SK-MEL-5 (cell line): ENCODE results near the gene SEMA6B. TPM values are rescaled to one million over a fixed set of nuclear protein-coding genes. Genes with fewer than 3 reads are reported as not detected.
"Not testable (repeated sequence)": the region's sequence is repeated elsewhere in the genome, so short reads cannot be mapped to it uniquely, and the experiment has no call there.

ENCODE experiments used
- DNase-seq: peaks from one replicate; pipeline ENCODE4 v3.0.0-alpha.2; 2016; ENCODE audit warnings: low read depth, low spot score
- in situ Hi-C: cut with HindIII; loops from 2 replicates; pipeline ENCODE4 v1.10.0; 2016; ENCODE audit warnings: low sequenced_read_pairs, high pct_unique_total_duplicates, low pct_unique_long_range_greater_than_20kb
- polyA plus RNA-seq, 2 experiments: library from polyadenylated mRNA; depleted of rRNA; stranded (reverse); fragments of >200 nt; gene quantifications; 2 replicates each; pipeline ENCODE4 v1.2.3, GENCODE V29; 2015
- total RNA-seq: library from RNA; depleted of rRNA; stranded (reverse); fragments of >200 nt; shearing (Covaris generic); gene quantifications from 2 replicates; pipeline ENCODE4 v1.2.3, GENCODE V29; 2014; rRNA removed

Gene SEMA6B, protein sequence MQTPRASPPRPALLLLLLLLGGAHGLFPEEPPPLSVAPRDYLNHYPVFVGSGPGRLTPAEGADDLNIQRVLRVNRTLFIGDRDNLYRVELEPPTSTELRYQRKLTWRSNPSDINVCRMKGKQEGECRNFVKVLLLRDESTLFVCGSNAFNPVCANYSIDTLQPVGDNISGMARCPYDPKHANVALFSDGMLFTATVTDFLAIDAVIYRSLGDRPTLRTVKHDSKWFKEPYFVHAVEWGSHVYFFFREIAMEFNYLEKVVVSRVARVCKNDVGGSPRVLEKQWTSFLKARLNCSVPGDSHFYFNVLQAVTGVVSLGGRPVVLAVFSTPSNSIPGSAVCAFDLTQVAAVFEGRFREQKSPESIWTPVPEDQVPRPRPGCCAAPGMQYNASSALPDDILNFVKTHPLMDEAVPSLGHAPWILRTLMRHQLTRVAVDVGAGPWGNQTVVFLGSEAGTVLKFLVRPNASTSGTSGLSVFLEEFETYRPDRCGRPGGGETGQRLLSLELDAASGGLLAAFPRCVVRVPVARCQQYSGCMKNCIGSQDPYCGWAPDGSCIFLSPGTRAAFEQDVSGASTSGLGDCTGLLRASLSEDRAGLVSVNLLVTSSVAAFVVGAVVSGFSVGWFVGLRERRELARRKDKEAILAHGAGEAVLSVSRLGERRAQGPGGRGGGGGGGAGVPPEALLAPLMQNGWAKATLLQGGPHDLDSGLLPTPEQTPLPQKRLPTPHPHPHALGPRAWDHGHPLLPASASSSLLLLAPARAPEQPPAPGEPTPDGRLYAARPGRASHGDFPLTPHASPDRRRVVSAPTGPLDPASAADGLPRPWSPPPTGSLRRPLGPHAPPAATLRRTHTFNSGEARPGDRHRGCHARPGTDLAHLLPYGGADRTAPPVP
- total RNA-seq = 6.3 and 6.9 TPM in 2 replicates
- polyA plus RNA-seq (2015; cell fraction: cytosol; rRNA removed) = 10.6 and 13.6 TPM in 2 replicates
- polyA plus RNA-seq (2015; cell fraction: nucleus; rRNA removed) = 3.9 and 5.1 TPM in 2 replicates

DNA sequence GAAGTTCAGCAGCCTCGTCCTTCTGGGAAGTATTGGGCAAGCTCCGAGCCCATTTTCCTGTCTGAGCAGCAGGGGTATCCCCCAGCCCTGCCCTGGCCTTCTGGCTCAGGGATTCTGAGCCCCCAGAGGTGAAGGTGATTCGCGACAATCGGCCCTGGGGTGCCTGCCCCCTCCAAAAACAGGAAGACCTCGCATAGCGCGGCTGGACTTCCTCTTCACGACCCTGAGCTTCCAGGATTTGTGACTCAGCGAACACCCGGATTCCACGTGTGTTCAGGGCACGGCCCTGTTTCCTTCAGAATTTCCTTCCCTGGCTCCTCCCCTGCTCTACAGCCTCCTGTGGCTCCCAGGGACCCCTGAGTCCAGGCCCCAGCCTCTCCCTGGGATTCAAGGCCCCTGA, at the start of gene SEMA6B:
Gene SEMA6B (minus strand): TSS at position 116 of the 400 bp plus-strand sequence. CDS start 1,227 bp downstream, outside the sequence.
- in situ Hi-C loops = no loop called here
- no peak for DNase-seq

DNA sequence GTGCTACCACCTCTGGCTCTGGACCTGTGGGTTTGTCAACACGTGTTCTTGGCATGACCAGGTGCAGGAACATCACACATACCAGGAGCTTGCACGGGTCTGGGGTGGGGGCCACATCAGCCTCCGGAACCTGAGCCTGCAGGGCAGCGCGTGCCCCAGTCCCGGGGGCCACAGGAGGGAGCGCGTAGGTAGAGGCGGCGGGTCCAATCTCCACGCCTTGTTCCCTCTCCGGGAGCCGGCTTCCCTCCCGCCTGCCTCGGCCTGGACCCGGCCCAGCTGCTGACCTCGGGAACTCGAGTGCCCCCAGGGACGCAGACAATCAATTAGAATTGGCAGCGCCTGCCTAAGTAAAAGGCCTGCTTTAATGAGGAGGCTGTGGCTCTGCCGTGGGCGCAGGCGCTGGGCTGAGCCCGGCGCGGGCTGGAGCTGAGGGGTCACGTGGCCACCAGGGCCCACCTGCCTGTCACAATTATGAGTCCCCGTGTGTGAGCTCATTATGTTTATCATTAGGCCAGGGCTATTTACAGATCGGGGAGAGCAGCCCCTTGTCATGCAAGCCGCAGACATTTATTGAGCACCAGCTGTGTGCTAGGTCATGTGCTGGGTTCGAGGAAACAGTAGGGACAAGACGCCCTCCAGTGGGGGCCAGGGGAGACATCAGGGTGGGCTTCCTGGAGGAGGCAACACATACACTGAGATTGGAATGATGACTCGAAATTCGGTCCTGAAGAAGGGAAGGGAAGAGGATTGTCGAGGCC, 47.6 kb upstream of the SEMA6B start:
- in situ Hi-C loops = no loop called here
- peak; percentile 22 for DNase-seq

DNA sequence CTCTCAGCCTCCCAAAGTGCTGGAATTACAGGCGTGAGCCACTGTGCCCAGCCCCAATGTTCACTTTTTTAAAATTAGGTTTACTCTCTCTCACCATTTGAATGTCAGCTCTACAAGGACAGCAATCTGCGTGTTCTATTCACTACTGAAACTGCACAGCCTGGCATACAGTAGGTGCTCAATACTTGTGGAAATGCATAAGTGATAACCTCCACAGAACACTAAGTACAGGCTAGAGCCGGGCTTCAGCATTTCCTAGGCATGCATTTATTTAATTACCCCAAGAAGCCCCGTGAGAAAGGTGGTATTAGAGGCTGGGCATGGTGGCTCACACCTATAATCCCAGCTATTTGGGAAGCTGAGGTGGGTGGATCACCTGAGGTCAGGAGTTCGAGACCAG, 46.7 kb upstream of the SEMA6B start:
- DNase-seq = no peak
- in situ Hi-C loops = no loop called here

DNA sequence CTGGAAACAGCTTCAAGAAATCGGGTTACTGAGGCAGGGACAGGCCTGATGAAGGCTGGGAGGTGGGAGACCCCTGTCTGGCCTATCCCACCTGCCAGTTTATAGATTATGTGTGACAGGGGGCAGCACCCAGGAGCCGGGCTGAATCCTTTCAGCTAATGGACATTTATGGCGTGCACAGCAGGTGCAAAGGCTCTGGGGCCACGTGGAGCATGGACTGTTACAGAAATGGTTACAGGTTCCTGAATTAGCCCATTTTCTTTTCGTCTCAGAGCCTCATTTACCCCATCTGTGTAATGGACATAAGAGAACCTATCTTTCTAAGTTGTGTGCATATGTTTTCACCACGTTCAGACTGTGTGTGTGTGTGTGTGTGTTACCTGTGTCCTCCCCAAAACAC, 45.4 kb upstream of the SEMA6B start:
- no peak for DNase-seq
- in situ Hi-C loops = no loop called here

DNA sequence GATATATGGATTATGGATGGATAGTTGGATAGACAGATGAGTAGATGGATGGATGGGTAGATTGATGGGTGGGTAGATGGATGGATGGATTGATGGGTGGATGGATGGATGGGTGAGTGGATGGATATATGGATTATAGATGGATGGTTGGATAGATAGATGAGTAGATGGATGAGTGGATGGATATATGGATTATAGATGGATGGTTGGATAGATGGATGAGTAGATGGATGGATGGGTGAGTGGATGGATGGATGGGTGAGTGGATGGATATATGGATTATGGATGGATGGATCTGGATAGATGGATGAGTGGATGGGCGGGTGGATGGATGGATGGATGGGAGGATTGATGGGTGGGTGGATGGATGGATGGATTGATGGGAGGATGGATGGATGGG, 43.4 kb upstream of the SEMA6B start:
- in situ Hi-C loops = no loop called here

DNA sequence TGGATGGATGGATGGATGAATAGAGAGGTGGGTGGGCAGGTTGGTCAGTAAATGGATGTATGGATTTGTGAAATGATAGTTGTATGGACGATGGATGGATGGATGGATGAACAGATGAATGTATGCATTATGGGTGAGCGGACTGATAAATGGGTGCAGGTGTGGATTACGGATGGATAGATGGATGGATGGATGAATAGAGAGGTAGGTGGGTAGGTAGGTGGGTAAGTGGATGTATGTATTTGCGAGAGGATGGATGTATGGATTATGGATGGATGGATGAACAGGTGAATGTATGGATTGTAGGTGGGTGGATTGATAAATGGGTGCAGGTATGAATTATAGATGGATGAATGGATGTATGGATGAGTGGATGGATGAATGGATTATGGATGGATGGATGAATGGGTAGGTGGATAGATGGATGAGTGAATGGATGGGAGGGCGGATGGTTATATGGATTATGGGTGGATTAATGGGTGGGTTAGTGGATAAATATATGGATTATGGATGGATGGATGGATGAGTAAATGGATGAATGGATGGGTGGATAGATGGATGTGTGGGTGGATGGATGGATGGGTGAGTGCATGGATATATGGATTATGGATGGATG, 42.8 kb upstream of the SEMA6B start:
- DNase-seq = no peak
- in situ Hi-C loops = no loop called here

More for the DNA sequence above, 43.4 kb upstream of the SEMA6B start:
- DNase-seq = no peak

DNA sequence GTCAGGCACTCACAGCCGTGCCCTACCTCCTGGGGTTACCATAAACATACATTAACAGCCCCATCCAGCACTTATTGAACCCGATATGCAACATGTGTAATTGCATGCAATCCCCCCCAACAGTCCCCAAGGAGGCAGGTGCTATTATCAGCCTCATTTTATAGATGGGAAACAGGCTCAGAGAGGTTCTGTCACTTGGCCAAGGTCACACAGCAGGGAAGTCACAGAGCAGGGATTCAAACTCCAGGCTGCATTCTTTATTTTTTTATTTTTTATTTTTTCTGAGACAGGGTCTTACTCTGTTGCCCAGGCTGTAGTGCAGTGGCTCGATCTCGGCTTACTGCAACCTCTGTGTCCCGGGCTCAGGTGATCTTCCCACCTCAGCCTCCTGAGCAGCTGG, 41.4 kb upstream of the SEMA6B start:
- DNase-seq = no peak
- in situ Hi-C loops = no loop called here

DNA sequence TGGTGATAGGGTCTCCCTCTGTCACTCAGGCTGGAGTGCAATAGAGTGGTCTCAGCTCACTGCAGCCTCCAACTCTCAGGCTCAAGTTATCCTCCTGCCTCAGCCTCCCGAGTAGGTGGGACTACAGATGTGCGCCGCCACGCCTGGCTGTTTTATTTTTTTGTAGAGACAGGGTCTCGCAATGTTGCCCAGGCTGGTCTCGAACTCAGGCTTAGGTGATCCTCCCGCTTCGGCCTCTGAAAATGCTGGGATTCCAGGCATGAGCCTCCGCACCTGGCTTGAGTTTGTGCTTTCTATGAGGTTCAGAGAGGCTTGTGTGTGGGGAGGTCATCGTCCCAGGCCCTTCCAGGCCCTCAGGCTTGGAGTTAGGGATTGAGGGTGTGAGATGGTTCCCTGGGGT, 40.6 kb upstream of the SEMA6B start:
- DNase-seq = no peak
- in situ Hi-C loops = no loop called here

DNA sequence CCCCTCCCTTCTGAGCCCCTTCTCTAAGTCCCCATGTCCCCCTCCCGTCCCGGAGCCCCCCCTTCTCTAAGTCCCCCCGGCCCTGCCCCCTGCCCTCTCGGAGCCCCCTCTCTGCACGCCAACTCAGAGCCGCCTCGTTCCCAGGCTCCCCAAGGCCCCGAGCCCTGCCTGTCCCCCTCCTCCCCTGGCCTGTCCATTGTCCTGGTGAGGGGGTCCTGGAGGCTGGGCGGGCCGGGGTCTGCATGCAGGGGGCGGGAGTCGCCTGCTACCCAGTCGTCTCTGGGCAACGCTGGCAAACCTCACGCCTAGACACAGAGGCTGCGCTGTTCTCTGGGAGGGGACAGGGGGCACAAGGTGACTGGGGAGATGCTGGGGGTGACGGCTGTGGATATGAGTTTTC, 39.2 kb upstream of the SEMA6B start:
- in situ Hi-C loops = no loop called here
- DNase-seq = no peak

DNA sequence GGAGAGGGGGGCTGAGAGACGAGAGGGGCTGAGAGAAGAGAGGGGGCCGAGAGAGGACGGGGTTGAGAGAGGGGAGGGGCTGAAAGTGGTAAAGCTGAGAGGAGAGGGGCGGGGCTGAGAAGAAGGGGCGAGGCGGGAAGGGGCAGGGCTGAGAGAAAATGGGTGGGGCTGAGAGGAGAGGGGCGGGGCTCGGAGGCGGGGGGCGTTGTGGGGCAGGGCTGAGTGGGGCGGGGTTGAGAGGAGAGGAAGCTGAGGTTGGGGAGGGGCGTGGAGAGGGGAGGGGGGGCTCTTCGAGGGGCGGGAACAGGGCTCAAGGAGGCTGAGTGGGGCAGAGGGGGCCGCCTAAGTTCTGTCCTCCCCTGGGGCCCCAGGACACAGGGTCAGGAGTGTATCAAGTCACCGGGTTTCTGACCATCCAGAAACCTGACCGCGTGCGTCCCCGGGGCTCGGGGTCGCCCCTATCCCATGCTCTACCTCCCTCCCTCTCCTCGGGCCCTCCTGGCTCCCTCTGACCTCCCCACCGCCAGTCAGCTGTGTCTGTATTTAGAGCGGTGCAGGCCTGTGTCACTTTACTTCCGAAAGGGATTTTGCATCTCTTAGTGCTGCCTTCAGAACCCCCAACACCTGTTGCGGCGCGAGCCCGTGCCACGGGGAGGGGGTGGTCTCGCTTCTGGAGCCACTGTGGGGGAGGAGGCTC, 38.6 kb upstream of the SEMA6B start:
- DNase-seq = peak; percentile 55
- in situ Hi-C loops = no loop called here

DNA sequence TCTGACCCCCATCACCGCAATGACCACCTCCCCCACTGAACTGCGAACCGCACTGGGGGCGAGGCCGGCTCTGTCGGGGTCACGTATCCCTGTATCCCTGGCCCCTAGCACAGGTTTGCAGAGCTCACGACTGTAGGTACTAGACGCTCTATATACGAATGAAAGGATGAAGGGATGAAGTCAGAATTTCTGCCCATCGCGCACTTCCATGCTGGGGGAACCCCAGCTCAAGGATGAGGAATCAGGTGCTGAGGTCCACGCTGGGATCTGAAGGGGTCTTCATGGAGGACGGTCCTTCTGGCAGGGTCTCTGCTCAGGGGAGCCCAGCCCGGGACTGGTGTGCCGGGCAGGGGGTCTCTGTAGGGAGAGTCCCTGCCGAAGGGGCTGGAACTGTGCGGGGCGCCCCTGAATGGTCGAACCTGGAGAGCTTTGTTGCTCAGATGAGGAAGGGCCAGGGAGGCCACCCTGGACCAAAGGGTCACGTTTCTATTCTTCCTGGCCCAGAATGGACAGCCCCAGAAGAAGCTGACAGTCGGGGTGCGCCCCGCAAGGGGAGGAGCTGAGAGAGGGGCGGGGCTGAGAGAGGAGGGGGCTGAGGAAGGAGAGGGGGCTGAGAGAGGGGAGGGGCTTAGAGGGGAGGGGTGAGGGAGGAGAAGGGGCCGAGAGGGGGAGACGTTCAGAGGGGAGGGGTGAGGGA, 37.9 kb upstream of the SEMA6B start:
- in situ Hi-C loops = no loop called here
- DNase-seq = no peak

DNA sequence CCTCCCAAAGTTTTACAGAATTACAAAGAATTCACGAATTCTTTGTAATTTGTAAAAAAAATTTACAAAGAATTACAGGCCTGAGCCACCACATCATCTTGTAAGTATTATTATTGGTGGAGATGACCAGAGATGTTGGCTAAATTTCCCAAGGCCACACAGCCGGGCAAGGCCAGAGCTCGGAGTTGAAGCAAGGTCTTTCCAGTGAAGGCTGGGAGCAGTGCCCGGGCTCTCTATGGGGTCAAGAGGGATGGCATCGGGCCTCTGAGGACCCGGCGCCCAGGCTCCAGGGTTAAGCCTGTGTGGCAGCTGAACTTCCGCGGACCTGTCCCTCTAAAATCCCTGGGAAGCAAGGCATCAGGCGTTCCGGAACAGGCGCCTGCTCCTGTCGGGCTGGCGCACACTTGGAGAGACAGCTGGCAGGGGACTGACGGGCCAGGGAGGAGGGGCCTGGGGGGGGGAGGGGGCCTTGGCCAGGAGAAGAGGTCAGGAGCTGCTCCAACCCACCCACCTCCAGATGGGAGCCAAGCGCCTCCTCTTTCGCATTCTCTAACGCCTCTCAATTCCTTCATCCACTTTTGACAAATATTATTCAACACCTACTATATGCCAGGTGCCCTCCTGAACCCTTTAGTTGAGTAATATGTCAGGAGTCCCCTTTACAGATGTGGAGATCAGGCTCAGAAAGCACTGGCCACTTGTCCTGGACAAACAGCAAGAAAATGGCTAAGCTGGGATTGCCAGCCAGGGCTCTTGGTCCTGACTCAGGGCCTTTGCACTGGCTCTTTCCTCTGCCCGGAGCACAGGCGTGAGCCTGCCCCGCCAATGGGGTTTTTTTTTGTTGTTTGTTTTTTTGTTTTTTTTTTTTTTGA, 36.8 kb upstream of the SEMA6B start:
- in situ Hi-C loops = no loop called here
- DNase-seq = no peak

DNA sequence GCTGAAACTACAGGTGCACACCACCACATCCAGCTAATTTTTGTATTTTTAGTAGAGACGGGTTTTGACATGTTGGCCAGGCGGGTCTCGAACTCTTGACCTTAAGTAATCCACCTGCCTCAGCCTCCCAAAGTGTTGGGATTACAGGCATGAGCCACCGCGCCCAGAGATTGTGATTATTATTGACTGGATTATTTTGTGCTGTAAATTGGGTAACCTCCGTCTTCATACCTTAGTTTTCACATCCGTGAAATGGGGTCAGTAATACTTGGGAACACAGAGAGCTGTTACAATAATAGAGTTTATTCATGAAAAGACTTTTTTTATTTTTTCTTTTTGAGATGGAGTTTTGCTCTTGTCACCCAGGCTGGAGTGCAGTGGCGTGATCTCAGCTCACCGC, 35.7 kb upstream of the SEMA6B start:
- DNase-seq, in situ Hi-C loops: not testable (repeated sequence)

DNA sequence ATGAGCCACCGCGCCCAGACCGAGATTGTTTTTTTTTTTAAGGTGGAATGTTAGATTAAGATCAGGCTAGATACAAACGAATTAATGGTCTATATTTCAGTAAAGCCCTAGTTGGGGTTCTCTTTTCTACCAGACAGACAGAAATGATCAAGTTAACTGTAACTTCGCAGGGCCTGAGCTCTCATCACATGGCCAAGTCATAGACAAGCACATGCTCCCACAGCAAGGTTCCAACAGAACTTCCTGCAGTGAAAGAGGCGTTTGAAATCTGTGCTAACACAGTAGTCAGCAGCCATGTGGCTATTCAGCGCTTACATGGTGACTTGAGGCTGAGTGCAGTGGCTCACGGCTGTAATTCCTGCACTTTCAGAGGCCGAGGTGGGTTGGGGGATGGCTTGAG, 34.7 kb upstream of the SEMA6B start:
- in situ Hi-C loops = no loop called here
- DNase-seq = peak; percentile 62

DNA sequence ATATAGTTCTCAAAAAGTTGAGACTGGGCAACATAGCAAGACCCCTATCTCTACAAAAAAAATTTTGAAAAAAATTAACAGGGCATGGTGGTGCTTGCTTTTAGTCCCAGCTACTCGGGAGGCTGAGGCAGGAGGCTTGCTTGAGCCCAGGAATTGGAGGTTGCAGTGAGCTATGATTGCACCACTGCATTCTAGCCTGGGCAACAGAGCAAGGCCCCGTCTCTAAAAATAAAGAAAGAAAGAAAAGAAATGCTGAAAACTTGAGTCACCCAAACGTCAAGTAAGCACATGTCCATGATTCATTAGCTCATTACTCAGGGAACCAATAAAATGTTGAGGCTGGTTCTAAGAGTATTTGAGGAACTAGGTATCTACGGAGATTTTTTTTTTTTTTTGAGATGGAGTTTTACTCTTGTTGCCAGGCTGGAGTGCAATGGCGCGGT, 33.9 kb upstream of the SEMA6B start:
- in situ Hi-C loops = no loop called here

More for the DNA sequence above, 33.9 kb upstream of the SEMA6B start:
- DNase-seq = no peak
